H1 (cell line): ENCODE data around the gene TBC1D25. TPM values are rescaled to one million over a fixed set of nuclear protein-coding genes. Genes with fewer than 3 reads are reported as not detected.

Experiments
- CTCF ChIA-PET: fragments of 300-600 bp; sonication (Branson Sonifier 250); formaldehyde crosslinking; loops from one replicate; lab custom pipeline; 2021; ENCODE audit not compliant: partially characterized antibody; lab: Charles Lee
- POLR2A ChIA-PET: fragments of 300-600 bp; sonication (Branson Sonifier 250); formaldehyde crosslinking; loops from one replicate; lab custom pipeline; 2021; ENCODE audit warnings: inconsistent platforms; ENCODE audit not compliant: partially characterized antibody; lab: Charles Lee
- DNase-seq, 2 experiments: peaks; one replicate each; pipeline versions ENCODE4 v3.0.0 to v3.0.0-alpha.2; 2010 to 2022; ENCODE audit warnings: low spot score in 2 of 2, low read depth in 1 of 2, mixed read lengths in 1 of 2
- FAIRE-seq: peaks from 2 replicates; lab custom pipeline; 2011; peaks lifted over from hg19 to GRCh38; lab: Jason Lieb, UNC
- H2AFZ ChIP-seq: 2 replicates; pipeline ENCODE4 v1.8.1; 2012; ENCODE audit warnings: low read length, inconsistent platforms
- H2AK5ac ChIP-seq: 2 replicates; pipeline ENCODE4 v1.6.1; 2013; ENCODE audit warnings: low read depth, low read length
- H2BK120ac ChIP-seq: replicated peaks from 2 replicates; pipeline ENCODE3; 2013; ENCODE audit warnings: low read depth, low read length, inconsistent platforms
- H2BK12ac ChIP-seq: 2 replicates; pipeline ENCODE4 v1.6.1; 2013; ENCODE audit warnings: low read depth, low read length
- H2BK15ac ChIP-seq: 2 replicates; pipeline ENCODE4 v1.6.1; 2013; ENCODE audit warnings: low read length
- H2BK20ac ChIP-seq: 2 replicates; pipeline ENCODE4 v1.6.1; 2013; ENCODE audit warnings: low read length
- H2BK5ac ChIP-seq: 2 replicates; pipeline ENCODE4 v1.6.1; 2013; ENCODE audit warnings: low read depth, low read length
- H3K14ac ChIP-seq: 2 replicates; pipeline ENCODE4 v1.6.1; 2013; ENCODE audit warnings: inconsistent platforms; ENCODE audit not compliant: insufficient read length
- H3K18ac ChIP-seq: 2 replicates; pipeline ENCODE4 v1.6.1; 2013; ENCODE audit warnings: low read length; ENCODE audit errors: extremely low read depth
- H3K23ac ChIP-seq: 2 replicates; pipeline ENCODE4 v1.6.1; 2013; ENCODE audit warnings: inconsistent platforms; ENCODE audit not compliant: insufficient read length
- H3K23me2 ChIP-seq: 2 replicates; pipeline ENCODE4 v1.6.1; 2013; ENCODE audit warnings: low read depth, low read length
- H3K27ac ChIP-seq: 2 replicates; pipeline ENCODE4 v1.6.1; 2011; ENCODE audit warnings: low read depth, low read length, inconsistent platforms
- H3K27me3 ChIP-seq, 4 experiments: replicated peaks in 1 of 4; 1 replicate in 1 of 4; 2 replicates in 3 of 4; pipeline versions ENCODE4 v1.6.1 to v1.8.1; 2011 to 2013; ENCODE audit warnings: low read length in 3 of 4, mild to moderate bottlenecking in 3 of 4, inconsistent platforms in 2 of 4, mixed read lengths in 2 of 4, moderate library complexity in 1 of 4; ENCODE audit not compliant: control insufficient read depth in 3 of 4, insufficient read depth in 3 of 4; ENCODE audit errors: extremely low read depth in 1 of 4
- H3K36me3 ChIP-seq, 4 experiments: 2 replicates each; pipeline versions ENCODE4 v1.6.1 to v1.8.1; 2011 to 2013; ENCODE audit warnings: mild to moderate bottlenecking in 4 of 4, low read length in 3 of 4, moderate library complexity in 2 of 4, control low read depth in 1 of 4, inconsistent platforms in 1 of 4; ENCODE audit not compliant: insufficient read depth in 4 of 4, control insufficient read depth in 2 of 4
- H3K4ac ChIP-seq: replicated peaks from 2 replicates; pipeline ENCODE3; 2013; ENCODE audit warnings: low read length, low read depth, mixed read lengths, inconsistent platforms; ENCODE audit not compliant: insufficient read length
- H3K4me1 ChIP-seq, 4 experiments: replicated peaks in 1 of 4; 1 replicate in 1 of 4; 2 replicates in 3 of 4; pipeline versions ENCODE4 v1.6.1 to v1.8.1; 2011 to 2013; ENCODE audit warnings: low read length in 3 of 4, inconsistent platforms in 2 of 4, mixed read lengths in 1 of 4; ENCODE audit not compliant: insufficient read depth in 4 of 4, control insufficient read depth in 3 of 4
- H3K4me2 ChIP-seq, 2 experiments: 2 replicates each; pipeline versions ENCODE4 v1.6.1 to v1.8.1; 2011 to 2013; ENCODE audit warnings: low read depth in 2 of 2, low read length in 2 of 2, control low read depth in 1 of 2, inconsistent platforms in 1 of 2, mild to moderate bottlenecking in 1 of 2; ENCODE audit not compliant: insufficient read depth in 1 of 2
- H3K4me3 ChIP-seq, 4 experiments: fragments of 200-600, 300-600 bp in 1 of 4; sonication (generic), shearing (Covaris generic), sonication (Bioruptor Twin) in 1 of 4; 2 replicates each; pipeline versions ENCODE4 v1.5.1 to v1.8.1; 2011 to 2016; ENCODE audit warnings: low read length in 4 of 4, low read depth in 3 of 4, control low read depth in 2 of 4, inconsistent platforms in 2 of 4, mild to moderate bottlenecking in 2 of 4, mixed read lengths in 1 of 4, moderate library complexity in 1 of 4; ENCODE audit not compliant: insufficient read depth in 2 of 4; ENCODE audit errors: extremely low read depth in 1 of 4
- H3K56ac ChIP-seq: replicated peaks from 2 replicates; pipeline ENCODE3; 2013; ENCODE audit warnings: low read depth, mild to moderate bottlenecking, mixed read lengths, low read length, inconsistent platforms; ENCODE audit not compliant: insufficient read length
- H3K79me1 ChIP-seq: 2 replicates; pipeline ENCODE4 v1.6.1; 2013; ENCODE audit warnings: low read depth, low read length, control low read depth
- H3K79me2 ChIP-seq, 2 experiments: 2 replicates each; pipeline versions ENCODE4 v1.6.1 to v1.8.1; 2012 to 2013; ENCODE audit warnings: low read length in 2 of 2, mild to moderate bottlenecking in 2 of 2, inconsistent platforms in 1 of 2; ENCODE audit not compliant: insufficient read depth in 2 of 2, control insufficient read depth in 1 of 2
- H3K9ac ChIP-seq, 4 experiments: replicated peaks in 1 of 4; 1 replicate in 1 of 4; 2 replicates in 3 of 4; pipeline versions ENCODE4 v1.6.1 to v1.8.1; 2011 to 2013; ENCODE audit warnings: low read depth in 3 of 4, low read length in 3 of 4, control low read depth in 2 of 4, mild to moderate bottlenecking in 2 of 4, moderate library complexity in 2 of 4, inconsistent platforms in 1 of 4; ENCODE audit errors: extremely low read depth in 1 of 4
- H3K9me3 ChIP-seq, 2 experiments: 2 replicates each; pipeline versions ENCODE4 v1.6.1 to v1.8.1; 2012 to 2013; ENCODE audit warnings: mild to moderate bottlenecking in 2 of 2, moderate library complexity in 2 of 2, control low read depth in 1 of 2, inconsistent platforms in 1 of 2, low read depth in 1 of 2, low read length in 1 of 2, mixed read lengths in 1 of 2; ENCODE audit not compliant: insufficient read depth in 2 of 2
- H4K20me1 ChIP-seq, 2 experiments: replicated peaks in 1 of 2; 2 replicates each; pipeline versions ENCODE3 to v1.8.1; 2011 to 2013; ENCODE audit warnings: inconsistent platforms in 2 of 2, low read length in 2 of 2, mild to moderate bottlenecking in 1 of 2; ENCODE audit not compliant: insufficient read depth in 2 of 2, control insufficient read depth in 1 of 2
- H4K5ac ChIP-seq: 2 replicates; pipeline ENCODE4 v1.6.1; 2013; ENCODE audit warnings: low read length, low read depth, mixed read lengths, inconsistent platforms; ENCODE audit not compliant: insufficient read length
- H4K8ac ChIP-seq: 2 replicates; pipeline ENCODE4 v1.8.0; 2013; ENCODE audit warnings: mild to moderate bottlenecking, moderate library complexity, low read length, inconsistent platforms; ENCODE audit not compliant: insufficient read depth; ENCODE audit errors: extremely low read depth
- H4K91ac ChIP-seq: replicated peaks from 2 replicates; pipeline ENCODE3; 2013; ENCODE audit warnings: low read length, mixed read lengths, inconsistent platforms; ENCODE audit not compliant: insufficient read length
- SRF ChIP-seq: IDR thresholded peaks from 2 replicates; pipeline ENCODE4 v1.6.1; 2011; ENCODE audit warnings: mild to moderate bottlenecking, low read depth, low read length, moderate library complexity
- SUZ12 ChIP-seq: fragments of 200-600 bp; sonication (generic); IDR thresholded peaks from 2 replicates; pipeline ENCODE4 v1.6.1; 2012; ENCODE audit warnings: mild to moderate bottlenecking, inconsistent platforms, low read length, moderate library complexity, mixed read lengths
- TAF1 ChIP-seq: IDR thresholded peaks from 2 replicates; pipeline ENCODE4 v1.6.1; 2011; ENCODE audit warnings: mild to moderate bottlenecking, low read depth, low read length
- WGBS, 2 experiments: shearing (Covaris generic) in 1 of 2; methylation state at CpG; one replicate each; pipeline versions ENCODE4 v1.1.6 to v1.1.7; 2013 to 2015; ENCODE audit warnings: low lambda C conversion rate in 2 of 2, mixed read lengths in 2 of 2, inconsistent platforms in 1 of 2, low coverage in 1 of 2, missing lambda C conversion rate in 1 of 2; ENCODE audit not compliant: insufficient replicate concordance in 2 of 2, insufficient coverage in 1 of 2, insufficient read length in 1 of 2; ENCODE audit errors: extremely low coverage in 1 of 2, missing lambda C conversion rate in 1 of 2; 5-methylcytosine and 5-hydroxymethylcytosine counted together
- polyA plus RNA-seq, 7 experiments: library from polyadenylated mRNA; depleted of rRNA in 3 of 7; stranded (reverse) in 5 of 7; unstranded in 2 of 7; fragments of >200 nt in 5 of 7; fragments of 200-250 nt in 2 of 7; gene quantifications; 1 replicate in 5 of 7; 2 replicates in 1 of 7; 4 replicates in 1 of 7; pipeline versions ENCODE4 v1.2.1 to v1.2.3, GENCODE V29; 2011 to 2013; ENCODE audit warnings: missing spikeins in 2 of 7, mixed read lengths in 2 of 7
- total RNA-seq: library from RNA; stranded (reverse); fragmentation: NEBNext Ultra II Directional; extraction: Animal tissue kit (Norgen Biotek cat#: 25700); gene quantifications from 2 replicates; pipeline ENCODE4 v1.2.1, GENCODE V29; 2021

Gene TBC1D25
- total and polyA plus RNA-seq, 2 of the 8 experiments (the other 6 are each of a cell fraction or from before 2014, with no cell fraction given): 6.5 to 6.8 TPM

DNA sequence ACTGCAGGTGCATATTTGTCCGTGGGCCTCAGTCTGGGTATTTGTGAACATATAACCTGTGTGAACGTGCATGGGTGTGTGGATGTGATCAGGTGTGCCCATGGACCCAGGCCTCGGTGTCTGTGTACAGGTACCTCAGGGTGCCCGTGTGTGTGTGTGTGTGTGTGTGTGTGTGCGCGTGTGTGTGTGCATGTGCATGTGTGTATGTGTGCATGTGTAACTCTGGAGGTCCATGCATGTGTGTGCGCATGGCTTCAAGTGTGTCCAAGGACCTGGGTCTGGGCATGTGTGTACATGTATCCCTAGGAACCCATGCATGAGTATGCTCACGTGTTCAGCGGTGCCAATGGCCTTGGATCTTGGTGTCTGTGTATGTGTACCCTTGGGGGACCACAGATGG lies 47.7 kb upstream of the TBC1D25 start:
- no peak overlapping the region for H3K27ac ChIP-seq
- no peaks in the 10 kb centered on the region for H3K79me1 ChIP-seq
- no peak overlapping the region for H4K91ac ChIP-seq
- no peaks in the 10 kb centered on the region for H3K79me2 ChIP-seq
- ChIA-PET POLR2A (no interaction called here), CTCF (interaction anchor here (3.0 to 3.9 kb wide), 2 partner anchors 23 to 409 kb away, joined by 22 to 32 read pairs; partner anchors contain the start of gene SLC38A5)
- no peak overlapping the region for H3K4me3 ChIP-seq
- no peak overlapping the region for H2BK15ac ChIP-seq
- no peaks in the 10 kb centered on the region for H3K23me2 ChIP-seq
- H3K9ac ChIP-seq: no peak overlapping the region; a peak in 1 of 7 replicates
- H3K14ac ChIP-seq: no peak overlapping the region
- no peak overlapping the region for H4K5ac ChIP-seq
- no peak overlapping the region for H2AK5ac ChIP-seq
- no peak overlapping the region for H3K18ac ChIP-seq
- H3K4ac ChIP-seq: no peak overlapping the region
- no peak overlapping the region for H2BK12ac ChIP-seq
- FAIRE-seq (peak; percentile 7), DNase-seq (no peak)
- 94% methylated on average over 6 of the region's 9 CpGs; no CpG with 5 or more reads in 1 of the 2 experiments for WGBS, 2 experiments
- no peaks in the 10 kb centered on the region; a peak in 2 of 8 replicates for H3K36me3 ChIP-seq
- no peak overlapping the region for H2BK120ac ChIP-seq
- H3K56ac ChIP-seq: no peak overlapping the region
- no peaks in the 10 kb centered on the region for H3K9me3 ChIP-seq
- no peak for TF ChIP-seq SUZ12
- no peak for TF ChIP-seq TAF1
- TF ChIP-seq SRF: no peak
- H3K23ac ChIP-seq: no peak overlapping the region
- no peaks in the 10 kb centered on the region for H3K27me3 ChIP-seq
- H3K4me1 ChIP-seq: no peaks in the 10 kb centered on the region; a peak in 1 of 7 replicates
- H3K4me2 ChIP-seq: no peak overlapping the region
- no peak overlapping the region for H2BK20ac ChIP-seq
- no peaks in the 10 kb centered on the region for H4K20me1 ChIP-seq
- H2BK5ac ChIP-seq: no peak overlapping the region
- H2AFZ ChIP-seq: no peak overlapping the region
- H4K8ac ChIP-seq: no peak overlapping the region
